GM19438 (cell line): Measurements from ENCODE around the gene DCUN1D3.
"Not testable (repeated sequence)": the region's sequence is repeated elsewhere in the genome, so short reads cannot be mapped to it uniquely, and the experiment has no call there.

Experiments used
- ATAC-seq: cut with Tn5 transposase; IDR thresholded peaks from one replicate; pipeline ENCODE4 v1.9.1; 2021; ENCODE audit warnings: low read depth; ENCODE audit not compliant: unreplicated experiment

Gene DCUN1D3

GRCh38 chr16:20866801-20867200, 33.4 kb downstream of the DCUN1D3 start:
- ATAC-seq, result no peak

DNA sequence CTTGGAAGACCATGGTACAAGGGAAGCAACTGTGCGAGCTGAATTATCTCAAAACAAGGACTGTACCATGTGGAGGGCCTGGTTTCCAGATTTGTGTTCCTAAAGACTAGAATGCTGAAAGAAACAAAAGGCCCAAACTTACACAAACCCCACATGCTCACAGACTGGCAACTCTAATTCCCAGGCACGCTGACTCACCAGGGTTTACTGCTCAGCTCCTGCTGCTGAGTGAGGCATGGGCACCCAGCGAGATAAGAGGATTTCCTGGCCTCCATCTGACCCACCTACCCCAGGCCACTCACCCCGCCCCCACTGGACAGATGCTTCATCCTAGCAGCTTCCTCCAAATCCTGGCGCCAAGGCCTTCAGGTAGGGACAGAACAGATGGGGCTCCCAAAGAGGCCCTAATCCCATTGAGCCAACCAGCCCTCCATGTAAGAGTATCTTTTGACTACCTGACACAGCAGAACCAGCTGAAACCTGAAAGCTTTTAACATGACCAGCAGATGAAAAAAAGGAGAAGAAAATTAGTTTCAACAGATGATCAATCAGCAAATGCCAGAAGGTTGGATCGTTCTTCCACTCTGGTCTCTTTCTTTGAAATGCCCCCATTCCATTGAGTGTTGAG, 33.9 kb downstream of the DCUN1D3 start:
- ATAC-seq, result no peak

- no peak for ATAC-seq
Measured at GRCh38 chr16:20865420-20866131, 34.6 kb downstream of the DCUN1D3 start.

DNA sequence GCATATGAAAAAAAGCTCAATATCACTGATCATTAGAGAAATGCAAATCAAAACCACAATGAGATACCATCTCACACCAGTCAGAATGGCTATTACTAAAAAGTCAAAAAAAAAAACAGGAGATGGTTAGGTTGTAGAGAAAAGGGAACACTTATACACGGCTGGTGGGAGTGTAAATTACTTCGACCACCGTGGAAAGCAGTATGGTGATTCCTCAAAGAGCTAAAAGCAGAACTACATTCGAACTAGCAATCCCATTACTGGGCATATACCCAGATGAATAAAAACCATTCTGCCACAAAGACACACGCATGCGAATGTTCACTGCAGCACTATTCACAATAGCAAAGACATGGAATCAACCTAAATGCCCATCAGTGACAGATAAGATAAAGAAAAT, 35.8 kb downstream of the DCUN1D3 start:
- ATAC-seq, result not testable (repeated sequence)

DNA sequence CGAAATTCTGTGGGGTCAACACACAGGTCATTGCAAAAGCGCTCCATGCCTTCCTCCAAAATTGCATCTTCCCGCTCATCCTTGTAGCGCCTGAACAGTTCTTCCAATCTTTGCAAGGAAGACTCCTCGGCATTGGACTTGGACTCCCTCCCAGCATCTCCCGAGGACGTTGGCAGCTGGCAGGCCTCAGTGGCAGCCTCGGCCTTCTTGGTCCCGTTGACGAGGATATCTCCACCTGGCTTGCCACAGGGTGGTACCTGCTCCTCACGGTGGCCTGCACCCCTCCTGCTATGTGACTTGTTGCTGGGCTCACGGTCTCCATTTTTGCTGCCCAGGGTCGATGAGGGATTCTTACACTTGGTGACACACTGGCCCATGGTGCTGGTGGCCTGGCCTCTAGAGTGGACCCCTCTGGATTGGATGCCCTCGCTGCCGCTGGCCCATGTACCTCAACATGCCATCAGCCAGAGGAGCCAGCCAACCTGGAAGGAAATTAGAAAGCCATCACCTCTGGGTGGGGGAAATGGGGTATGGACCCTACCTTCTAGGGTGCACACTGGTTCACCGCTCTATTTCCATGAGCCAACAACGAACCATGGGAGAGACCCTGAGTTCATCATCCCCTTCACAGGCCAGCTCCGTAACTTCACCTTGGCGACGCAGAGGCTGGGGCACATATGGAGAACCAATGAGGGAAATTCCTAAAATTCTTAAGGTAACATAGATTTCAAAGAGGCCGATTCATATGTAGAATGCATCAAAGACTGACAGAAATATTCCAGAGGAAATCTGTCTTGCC, 37.8 kb downstream of the DCUN1D3 start:
- no peak for ATAC-seq

DNA sequence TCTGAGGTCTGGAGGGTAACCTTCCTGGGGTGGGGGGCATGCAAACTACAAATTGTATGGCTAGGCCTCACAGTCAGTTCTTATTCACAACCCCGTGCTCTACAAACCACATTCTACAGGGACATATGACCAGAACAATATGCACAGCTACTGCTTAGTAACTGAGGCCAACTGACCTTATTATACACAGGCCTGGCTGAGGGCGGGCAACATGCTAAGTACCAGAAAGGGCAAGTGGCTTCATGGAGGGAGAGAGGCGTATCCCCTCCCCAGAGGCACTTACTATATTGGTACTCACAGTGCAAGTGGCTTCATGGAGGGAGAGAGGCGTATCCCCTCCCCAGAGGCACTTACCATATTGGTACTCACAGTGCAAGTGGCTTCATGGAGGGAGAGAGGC, 39.2 kb downstream of the DCUN1D3 start:
- ATAC-seq, result not testable (repeated sequence)

DNA sequence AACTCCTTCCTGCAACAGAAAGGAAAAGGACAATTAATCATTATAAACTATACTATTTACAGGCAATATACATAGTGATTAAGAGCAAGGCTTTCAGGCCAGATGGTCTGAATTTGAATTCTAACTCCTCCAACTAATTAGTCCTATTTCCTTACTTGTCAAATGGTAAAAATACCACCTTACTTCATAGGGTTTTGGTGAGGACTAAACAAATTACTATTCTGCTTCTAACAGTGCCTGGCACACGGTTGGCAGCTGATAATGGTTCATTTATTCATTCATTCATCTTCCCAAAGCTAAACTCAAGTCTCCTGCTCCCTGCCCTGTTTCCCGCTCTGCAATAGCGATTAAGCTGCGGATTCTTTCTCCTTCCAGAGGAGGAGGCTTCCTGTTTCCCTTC, 39.8 kb downstream of the DCUN1D3 start:
- no peak for ATAC-seq

GRCh38 chr16:20859699-20860098, 40.5 kb downstream of the DCUN1D3 start:
- no peak for ATAC-seq

DNA sequence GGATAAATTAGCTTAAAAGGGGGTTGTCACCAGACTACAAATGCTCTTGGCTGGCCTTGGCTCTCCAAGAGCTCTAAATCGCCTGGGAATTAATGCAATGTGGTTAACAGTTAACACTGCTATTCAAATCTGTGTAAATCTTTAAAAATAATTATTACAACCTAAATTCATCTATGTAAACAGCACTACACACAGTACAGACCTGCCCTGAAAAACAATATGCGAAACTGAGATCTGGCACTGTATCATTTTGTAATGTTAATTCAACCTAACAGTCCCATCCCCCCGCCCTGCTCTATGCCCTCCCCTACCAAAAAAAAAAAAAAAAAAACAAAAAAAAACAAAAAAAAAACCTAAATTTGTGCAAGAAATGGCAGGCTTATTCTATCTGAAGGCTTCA, 40.9 kb downstream of the DCUN1D3 start:
- no peak for ATAC-seq

DNA sequence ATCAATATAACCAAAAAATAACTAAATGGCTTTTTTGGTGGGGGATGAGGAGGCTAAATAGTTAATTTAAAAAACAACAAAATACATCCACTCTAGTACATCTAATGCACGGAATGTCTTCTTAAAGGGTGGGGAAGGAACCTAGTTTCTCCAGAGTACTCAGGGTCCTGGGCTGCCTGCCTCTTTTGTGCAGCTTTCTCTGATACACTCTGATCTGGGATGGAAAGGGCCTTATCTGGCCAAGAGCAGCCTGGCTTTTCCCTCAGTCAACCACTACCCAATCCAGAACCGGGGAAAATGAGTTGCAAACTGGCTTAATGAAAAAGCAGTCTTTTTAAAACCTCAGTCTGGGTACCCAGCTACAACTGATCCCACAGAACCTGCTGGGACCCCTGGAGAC, 42.9 kb downstream of the DCUN1D3 start:
- ATAC-seq, result no peak

DNA sequence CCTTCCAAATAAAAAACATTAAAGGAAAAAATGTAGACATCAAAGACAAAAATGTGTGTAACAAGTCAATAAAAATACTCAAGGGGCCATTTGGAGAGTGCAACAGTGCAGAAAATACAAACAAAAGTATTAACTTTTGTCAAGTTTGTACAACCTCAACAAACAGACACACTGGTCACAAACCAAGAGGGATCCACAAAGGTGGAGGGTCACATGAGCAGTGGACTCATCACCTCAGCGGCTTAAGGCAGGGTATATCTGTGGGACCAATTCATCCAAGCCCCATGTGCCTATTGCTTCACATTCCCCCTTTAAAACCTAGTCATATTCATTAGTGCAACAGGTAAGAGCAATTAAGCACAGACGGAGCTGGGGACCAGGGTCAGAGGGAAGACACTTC, 45.2 kb downstream of the DCUN1D3 start:
- no peak for ATAC-seq

DNA sequence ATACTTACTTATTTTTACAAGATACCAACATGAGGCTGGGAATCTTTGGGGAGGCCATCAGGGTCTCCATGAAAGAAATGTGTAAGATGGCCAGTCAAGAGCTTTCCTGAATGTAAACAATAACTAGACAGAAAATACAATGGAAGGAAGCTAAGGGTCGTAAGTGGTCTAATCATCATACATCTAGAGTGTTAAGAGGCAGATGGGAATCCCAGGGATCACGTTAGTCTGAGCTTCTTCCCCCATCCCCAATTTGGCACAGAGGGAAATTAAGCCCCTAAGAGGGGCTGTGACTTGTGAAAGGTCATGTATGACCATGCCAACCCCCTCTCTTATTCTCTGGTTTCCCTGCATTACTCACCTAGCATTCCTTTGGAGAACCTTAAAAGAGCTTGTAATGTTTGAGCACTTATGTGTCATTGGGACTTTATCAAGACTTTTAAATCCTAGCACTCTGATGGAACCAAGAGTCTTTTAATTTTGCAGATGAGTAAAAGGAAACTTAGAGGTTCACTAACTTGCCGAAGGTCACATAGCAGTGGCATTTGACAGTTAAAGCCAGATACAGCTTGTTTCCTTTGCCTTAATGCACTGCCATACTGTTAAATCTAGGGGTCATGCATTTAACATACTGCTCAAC, 46.1 kb downstream of the DCUN1D3 start:
- no peak for ATAC-seq

DNA sequence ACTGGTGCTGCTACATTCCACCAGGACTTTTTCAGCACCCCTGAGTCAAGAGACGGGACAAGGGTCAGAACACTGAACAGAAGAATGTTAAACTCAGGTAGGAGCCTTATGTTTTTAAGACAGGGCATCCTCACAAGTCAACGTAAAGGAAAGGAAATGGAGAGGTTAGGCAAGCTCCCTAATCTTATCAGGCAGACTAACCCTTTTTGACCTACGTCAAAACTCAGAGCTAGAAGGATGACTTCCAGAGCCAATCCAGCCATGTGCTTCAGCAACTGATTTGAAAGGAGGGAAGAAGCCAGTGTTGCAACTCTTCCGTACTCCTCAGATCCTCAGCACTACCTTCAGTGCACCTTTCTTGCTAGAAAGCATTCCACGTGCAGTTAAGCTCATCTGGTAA, 47.0 kb downstream of the DCUN1D3 start:
- no peak for ATAC-seq

- ATAC-seq, result no peak
Measured at GRCh38 chr16:20851601-20852000, 48.6 kb downstream of the DCUN1D3 start.

- ATAC-seq, result no peak
Measured at GRCh38 chr16:20850981-20851380, 49.2 kb downstream of the DCUN1D3 start.

DNA sequence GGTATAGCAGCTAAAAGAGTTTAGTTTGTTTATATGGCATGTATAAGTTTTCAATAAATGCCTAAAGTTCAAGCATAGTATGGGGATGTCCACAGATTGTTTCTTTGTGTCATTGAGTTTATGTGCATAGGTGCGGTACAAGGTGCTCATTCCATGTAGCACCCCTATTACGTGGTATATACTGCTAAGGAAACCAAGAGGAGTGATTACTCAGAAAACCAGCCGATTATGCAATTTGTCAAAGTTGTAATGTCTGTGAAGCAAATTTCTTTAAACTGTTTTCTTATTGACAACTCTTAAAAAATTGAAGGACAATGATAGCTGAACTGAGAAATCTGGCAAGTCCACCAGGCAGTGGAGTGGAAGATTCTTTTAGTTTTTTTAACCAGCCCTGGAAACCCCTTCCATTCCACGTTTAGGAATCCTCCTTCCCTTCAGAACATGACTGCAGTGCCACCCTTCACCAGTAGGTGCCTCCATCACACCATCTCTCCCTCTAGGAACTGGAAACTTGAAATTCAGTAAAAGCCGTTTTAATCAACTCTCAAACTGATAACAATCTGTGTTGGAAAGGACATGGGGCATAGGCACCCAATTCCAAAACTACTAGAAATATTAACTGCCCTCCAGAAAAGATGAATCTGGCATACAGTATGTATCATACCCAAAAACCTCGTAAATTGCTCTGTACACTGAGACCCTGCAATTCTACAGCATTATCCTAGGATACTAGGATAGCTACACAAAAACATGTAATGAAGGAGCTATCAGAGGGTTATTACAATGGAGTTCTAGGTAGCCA, 50.4 kb downstream of the DCUN1D3 start:
- no peak for ATAC-seq

- no peak for ATAC-seq
Measured at GRCh38 chr16:20847550-20847949, 52.6 kb downstream of the DCUN1D3 start.

DNA sequence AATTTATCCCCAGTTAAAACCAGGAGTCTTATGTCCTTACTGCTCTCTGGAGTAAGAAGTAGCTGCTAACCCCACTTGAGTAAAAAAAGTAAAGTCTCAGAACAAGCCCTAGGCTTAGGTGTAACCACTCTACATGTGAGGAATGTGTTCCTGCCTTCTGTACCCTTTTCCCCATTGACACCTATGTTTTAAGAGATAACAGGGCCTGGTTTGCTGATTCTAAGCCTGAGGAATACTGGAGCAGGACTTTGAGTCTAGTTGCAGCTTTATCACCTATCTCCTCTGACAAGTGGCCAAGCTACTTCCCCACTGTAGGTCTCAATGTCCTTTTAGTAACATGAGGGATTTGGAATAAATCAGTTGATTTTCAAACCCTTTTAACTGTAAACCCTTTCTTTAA, 53.6 kb downstream of the DCUN1D3 start:
- ATAC-seq, result no peak

- ATAC-seq, result no peak
Measured at GRCh38 chr16:20846030-20846429, 54.1 kb downstream of the DCUN1D3 start.

GRCh38 chr16:20844588-20844987, 55.6 kb downstream of the DCUN1D3 start:
- no peak for ATAC-seq
